Muscle layer of colon (tissue), 2 donors: Measurements from ENCODE around the gene C3orf22.
"Not testable (repeated sequence)": the region's sequence is repeated elsewhere in the genome, so short reads cannot be mapped to it uniquely, and the experiment has no call there.

ENCODE experiments used
- H3K27ac ChIP-seq: one replicate; pipeline ENCODE4 v1.7.0; 2013; ENCODE audit warnings: low read depth, mild to moderate bottlenecking, low read length, moderate library complexity
- H3K27me3 ChIP-seq, 2 donors: one replicate each; pipeline ENCODE4 v1.7.0; 2013; ENCODE audit warnings: low read length in 2 of 2, mild to moderate bottlenecking in 2 of 2; ENCODE audit not compliant: insufficient read depth in 2 of 2, control insufficient read depth in 1 of 2
- H3K36me3 ChIP-seq: one replicate; pipeline ENCODE4 v1.7.0; 2013; ENCODE audit warnings: mild to moderate bottlenecking, low read length; ENCODE audit not compliant: insufficient read depth
- H3K4me1 ChIP-seq: one replicate; pipeline ENCODE4 v1.7.0; 2013; ENCODE audit warnings: mild to moderate bottlenecking, low read length; ENCODE audit not compliant: insufficient read depth
- H3K4me3 ChIP-seq, 2 donors: one replicate each; pipeline ENCODE4 v1.7.0; 2013; ENCODE audit warnings: low read length in 2 of 2, low read depth in 1 of 2, mild to moderate bottlenecking in 1 of 2, moderate library complexity in 1 of 2
- H3K9ac ChIP-seq: one replicate; pipeline ENCODE4 v1.7.0; 2013; ENCODE audit warnings: low read length
- H3K9me3 ChIP-seq: one replicate; pipeline ENCODE4 v1.7.0; 2013; ENCODE audit warnings: mild to moderate bottlenecking, low read length
- donor health status: abdominal sarcoma.
- donor health status: Adenocarcinoma of cecum.

Gene C3orf22

GRCh38 chr3:126540951-126541627 lies 17.6 kb downstream of the C3orf22 start:
- peaks cover 0 to 27% of the 10 kb centered on the region in 2 donors for H3K27me3 ChIP-seq
- H3K4me3 ChIP-seq = no peak overlapping the region
- H3K4me1 ChIP-seq = no peaks in the 10 kb centered on the region
- no peaks in the 10 kb centered on the region for H3K36me3 ChIP-seq
- no peak overlapping the region for H3K27ac ChIP-seq
- no peaks in the 10 kb centered on the region for H3K9me3 ChIP-seq
- no peak overlapping the region for H3K9ac ChIP-seq

GRCh38 chr3:126540342-126540849 lies 18.3 kb downstream of the C3orf22 start:
- H3K36me3 ChIP-seq = no peaks in the 10 kb centered on the region

GRCh38 chr3:126539558-126540250 lies 19.0 kb downstream of the C3orf22 start:
- Histone ChIP-seq H3K4me3 (no peak overlapping the region), H3K9me3 (no peaks in the 10 kb centered on the region), H3K27ac (no peak overlapping the region), H3K4me1 (no peaks in the 10 kb centered on the region), H3K27me3 (peaks cover 0 to 27% of the 10 kb centered on the region in 2 donors), H3K36me3 (no peaks in the 10 kb centered on the region), H3K9ac (no peak overlapping the region)

More at GRCh38 chr3:126540342-126540849, 18.3 kb downstream of the C3orf22 start:
- Histone ChIP-seq H3K27me3 (peaks cover 0 to 27% of the 10 kb centered on the region in 2 donors), H3K4me1 (no peaks in the 10 kb centered on the region), H3K9me3 (no peaks in the 10 kb centered on the region), H3K27ac (no peak overlapping the region), H3K4me3 (no peak overlapping the region), H3K9ac (no peak overlapping the region)

GRCh38 chr3:126538966-126539365 lies 19.8 kb downstream of the C3orf22 start:
- H3K9ac ChIP-seq = no peak overlapping the region
- no peak overlapping the region for H3K27ac ChIP-seq
- H3K36me3 ChIP-seq = no peaks in the 10 kb centered on the region
- H3K9me3 ChIP-seq = no peaks in the 10 kb centered on the region
- H3K4me3 ChIP-seq = no peak overlapping the region
- no peaks in the 10 kb centered on the region for H3K4me1 ChIP-seq
- peaks cover 0 to 27% of the 10 kb centered on the region in 2 donors for H3K27me3 ChIP-seq

- no peak overlapping the region for H3K27ac ChIP-seq
- no peaks in the 10 kb centered on the region for H3K36me3 ChIP-seq
- H3K4me1 ChIP-seq = no peaks in the 10 kb centered on the region
- no peak overlapping the region for H3K4me3 ChIP-seq
- no peak overlapping the region for H3K9ac ChIP-seq
- peaks cover 0 to 22% of the 10 kb centered on the region in 2 donors for H3K27me3 ChIP-seq
- H3K9me3 ChIP-seq = no peaks in the 10 kb centered on the region
These were observed 20.4 kb downstream of the C3orf22 start for GRCh38 chr3:126538316-126538715.

- H3K4me1 ChIP-seq = no peaks in the 10 kb centered on the region
- H3K4me3 ChIP-seq = no peak overlapping the region
- H3K9ac ChIP-seq = no peak overlapping the region
- H3K9me3 ChIP-seq = no peaks in the 10 kb centered on the region
- H3K27ac ChIP-seq = no peak overlapping the region
- H3K27me3 ChIP-seq = peaks cover 0 to 22% of the 10 kb centered on the region in 2 donors
- no peaks in the 10 kb centered on the region for H3K36me3 ChIP-seq
These were observed 20.9 kb downstream of the C3orf22 start for GRCh38 chr3:126537730-126538281.

GRCh38 chr3:126537116-126537729 lies 21.5 kb downstream of the C3orf22 start:
- Histone ChIP-seq H3K27ac (no peak overlapping the region), H3K27me3 (peaks cover 0 to 16% of the 10 kb centered on the region in 2 donors), H3K4me1 (no peaks in the 10 kb centered on the region), H3K9ac (no peak overlapping the region), H3K4me3 (no peak overlapping the region), H3K9me3 (no peaks in the 10 kb centered on the region), H3K36me3 (no peaks in the 10 kb centered on the region)

GRCh38 chr3:126536126-126536525 lies 22.6 kb downstream of the C3orf22 start:
- Histone ChIP-seq H3K27me3 (peaks cover 0 to 5% of the 10 kb centered on the region in 2 donors), H3K4me3 (no peak overlapping the region), H3K9me3 (no peaks in the 10 kb centered on the region), H3K36me3 (no peaks in the 10 kb centered on the region), H3K4me1 (no peaks in the 10 kb centered on the region), H3K27ac (no peak overlapping the region), H3K9ac (no peak overlapping the region)

- peaks cover 0 to under 1% of the 10 kb centered on the region in 2 donors for H3K27me3 ChIP-seq
- no peak overlapping the region for H3K9ac ChIP-seq
- H3K4me1 ChIP-seq = no peaks in the 10 kb centered on the region
- H3K4me3 ChIP-seq = no peak overlapping the region
- H3K9me3 ChIP-seq = no peaks in the 10 kb centered on the region
- H3K36me3 ChIP-seq = no peaks in the 10 kb centered on the region
- no peak overlapping the region for H3K27ac ChIP-seq
These were observed 23.1 kb downstream of the C3orf22 start for GRCh38 chr3:126535636-126536035.

GRCh38 chr3:126534716-126535115 lies 24.0 kb downstream of the C3orf22 start:
- not testable (repeated sequence) for H3K27ac ChIP-seq, H3K4me1 ChIP-seq, H3K36me3 ChIP-seq, H3K9ac ChIP-seq, H3K27me3 ChIP-seq, H3K9me3 ChIP-seq, H3K4me3 ChIP-seq

- no peaks in the 10 kb centered on the region for H3K4me1 ChIP-seq
- H3K27ac ChIP-seq = no peak overlapping the region
- H3K9me3 ChIP-seq = no peaks in the 10 kb centered on the region
- H3K27me3 ChIP-seq = no peaks in the 10 kb centered on the region
- no peak overlapping the region for H3K9ac ChIP-seq
- H3K36me3 ChIP-seq = no peaks in the 10 kb centered on the region
- no peak overlapping the region for H3K4me3 ChIP-seq
These were observed 25.2 kb downstream of the C3orf22 start for GRCh38 chr3:126533506-126533905.
